Neural cell (in vitro differentiated cells): Measurements from ENCODE around the gene RBM39. TPM values are rescaled to one million over a fixed set of nuclear protein-coding genes. Genes with fewer than 3 reads are reported as not detected.
A peak's percentile ranks its signal among the peaks of the same experiment; 100 is the strongest.
"Not testable (repeated sequence)": the region's sequence is repeated elsewhere in the genome, so short reads cannot be mapped to it uniquely, and the experiment has no call there.

Experiments
- H2AFZ ChIP-seq: fragments of 200-600, 300-800 bp; sonication (generic), shearing (Covaris generic); 2 replicates; pipeline ENCODE4 v1.6.0; 2014; ENCODE audit warnings: low read depth, mild to moderate bottlenecking, antibody characterized with exemption, low read length, moderate library complexity
- H3F3A ChIP-seq: fragments of 200-600 bp; shearing (Covaris generic); 2 replicates; pipeline ENCODE4 v1.6.1; 2016; ENCODE audit warnings: mild to moderate bottlenecking, moderate library complexity, mixed read lengths, antibody characterized with exemption, low read length; ENCODE audit not compliant: insufficient read depth, poor library complexity, severe bottlenecking
- H3K27ac ChIP-seq: fragments of 200-600, 300-800 bp; sonication (generic), shearing (Covaris generic); 2 replicates; pipeline ENCODE4 v1.5.1; 2014; ENCODE audit warnings: mild to moderate bottlenecking, low read length, moderate library complexity
- H3K27me3 ChIP-seq: fragments of 300-800, 200-600 bp; sonication (generic), shearing (Covaris generic); 2 replicates; pipeline ENCODE4 v1.6.0; 2014; ENCODE audit warnings: mild to moderate bottlenecking, low read depth, low read length, moderate library complexity; ENCODE audit not compliant: insufficient read depth
- H3K36me3 ChIP-seq: fragments of 300-800, 200-600 bp; sonication (generic), shearing (Covaris generic); 2 replicates; pipeline ENCODE4 v1.5.1; 2014; ENCODE audit warnings: mild to moderate bottlenecking, antibody characterized with exemption, low read length, moderate library complexity; ENCODE audit not compliant: insufficient read depth
- H3K4me2 ChIP-seq: fragments of 300-800, 200-600 bp; sonication (generic), shearing (Covaris generic); 2 replicates; pipeline ENCODE4 v1.6.0; 2014; ENCODE audit warnings: mild to moderate bottlenecking, low read length
- H3K4me3 ChIP-seq: fragments of 300-800, 200-600 bp; sonication (generic), shearing (Covaris generic); 2 replicates; pipeline ENCODE4 v1.5.1; 2014; ENCODE audit warnings: mild to moderate bottlenecking, low read length, moderate library complexity
- H3K79me2 ChIP-seq: fragments of 200-600 bp; shearing (Covaris generic); replicated peaks from 2 replicates; pipeline ENCODE4 v1.6.0; 2014; ENCODE audit warnings: mild to moderate bottlenecking, low read length, moderate library complexity; ENCODE audit not compliant: insufficient read depth
- H3K9ac ChIP-seq: fragments of 300-800, 200-600 bp; sonication (generic), shearing (Covaris generic); 2 replicates; pipeline ENCODE4 v1.6.1; 2016; ENCODE audit warnings: mild to moderate bottlenecking, low read length, mixed read lengths
- H3K9me2 ChIP-seq: fragments of 200-600 bp; shearing (Covaris generic); 2 replicates; pipeline ENCODE4 v1.6.1; 2016; ENCODE audit warnings: mild to moderate bottlenecking, low read length, mixed read lengths; ENCODE audit not compliant: insufficient read depth
- H3K9me3 ChIP-seq: fragments of 200-600, 300-800 bp; sonication (generic), shearing (Covaris generic); 2 replicates; pipeline ENCODE4 v1.6.1; 2016; ENCODE audit warnings: mild to moderate bottlenecking, mixed run types, low read length, moderate library complexity, mixed read lengths
- H4K20me1 ChIP-seq: fragments of 200-600 bp; shearing (Covaris generic); 2 replicates; pipeline ENCODE4 v1.6.1; 2016; ENCODE audit warnings: mild to moderate bottlenecking, mixed run types; ENCODE audit not compliant: insufficient read depth
- EP300 ChIP-seq: fragments of 450-650 bp; conservative IDR thresholded peaks from 2 replicates; pipeline ENCODE4 v1.6.1; 2014; ENCODE audit warnings: antibody characterized with exemption, mild to moderate bottlenecking, moderate library complexity; ENCODE audit not compliant: poor library complexity, severe bottlenecking
- EZH2 ChIP-seq: fragments of 200-600, 300-800 bp; shearing (Covaris generic), sonication (generic); IDR thresholded peaks from 2 replicates; pipeline ENCODE4 v1.6.1; 2014; ENCODE audit warnings: antibody characterized with exemption, low read length, borderline replicate concordance, mild to moderate bottlenecking; ENCODE audit not compliant: insufficient read depth, poor library complexity, severe bottlenecking
- MXI1 ChIP-seq: fragments of 450-650 bp; conservative IDR thresholded peaks from 2 replicates; pipeline ENCODE4 v1.6.1; 2014; ENCODE audit warnings: antibody characterized with exemption, mild to moderate bottlenecking; ENCODE audit not compliant: poor library complexity, severe bottlenecking
- POLR2AphosphoS5 ChIP-seq: IDR thresholded peaks from 2 replicates; pipeline ENCODE4 v1.6.1; 2012
- RAD21 ChIP-seq: fragments of 450-650 bp; conservative IDR thresholded peaks from 2 replicates; pipeline ENCODE4 v1.6.1; 2014; ENCODE audit warnings: antibody characterized with exemption, mild to moderate bottlenecking, moderate library complexity
- SMC3 ChIP-seq: fragments of 450-650 bp; conservative IDR thresholded peaks from 2 replicates; pipeline ENCODE4 v1.6.1; 2014; ENCODE audit warnings: antibody characterized with exemption, mild to moderate bottlenecking, moderate library complexity; ENCODE audit not compliant: poor library complexity
- TAF1 ChIP-seq: IDR thresholded peaks from 2 replicates; pipeline ENCODE4 v1.6.1; 2012; ENCODE audit warnings: low read depth
- polyA plus RNA-seq: library from polyadenylated mRNA; depleted of rRNA; stranded (reverse); fragments of >200 nt; gene quantifications from 2 replicates; pipeline ENCODE4 v1.2.3, GENCODE V29; 2014
- TF ChIP-seq, protein P1 (sequence below): fragments of 450-650 bp; IDR thresholded peaks from 2 replicates; pipeline ENCODE4 v1.5.1; 2014; ENCODE audit warnings: antibody characterized with exemption, mild to moderate bottlenecking, moderate library complexity; ENCODE audit not compliant: poor library complexity, severe bottlenecking
- TF ChIP-seq, protein P2 (sequence below): IDR thresholded peaks from 2 replicates; pipeline ENCODE4 v1.6.1; 2012; ENCODE audit warnings: borderline replicate concordance

Gene RBM39
- polyA plus RNA-seq, 1 donor from 2014 or later: 839 TPM

DNA sequence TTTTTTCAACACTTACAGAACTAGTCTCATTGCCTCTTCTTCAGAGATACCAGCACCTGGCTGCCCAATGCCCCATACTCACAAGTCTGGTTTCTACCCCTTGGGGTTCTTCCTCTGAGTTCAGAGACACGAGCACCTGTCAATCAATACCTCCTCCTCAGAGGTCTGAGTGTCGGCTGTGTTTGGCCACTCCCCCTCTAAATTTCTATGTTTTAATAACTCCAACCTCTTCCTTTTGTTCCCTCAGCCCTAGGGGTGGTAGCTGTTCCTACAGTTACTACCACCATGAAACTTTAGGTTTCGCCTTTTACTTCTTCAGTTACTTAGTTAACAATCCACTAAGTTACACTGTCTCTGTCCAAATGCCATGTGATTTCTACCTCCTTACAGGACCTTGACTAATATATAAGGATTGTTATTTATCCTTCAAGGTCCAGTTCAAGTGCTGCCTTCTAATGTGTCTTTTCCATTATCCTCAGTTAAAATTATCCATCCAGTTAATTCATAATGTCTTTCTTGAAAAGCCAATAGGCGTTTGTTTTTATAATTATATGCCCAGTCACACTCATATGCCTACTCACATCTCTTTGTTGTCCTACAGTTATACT, 15.1 kb upstream of the RBM39 start:
- H3K27ac ChIP-seq: no peak overlapping the region
- H3F3A ChIP-seq: no peaks in the 10 kb centered on the region
- no peaks in the 10 kb centered on the region for H3K79me2 ChIP-seq
- H3K36me3 ChIP-seq: no peaks in the 10 kb centered on the region
- no peaks in the 10 kb centered on the region for H3K27me3 ChIP-seq
- H3K9ac ChIP-seq: no peak overlapping the region
- no peak overlapping the region for H3K4me2 ChIP-seq
- no peaks in the 10 kb centered on the region for H3K9me3 ChIP-seq
- H3K4me3 ChIP-seq: no peak overlapping the region
- no peak overlapping the region for H2AFZ ChIP-seq
- no peaks in the 10 kb centered on the region for H4K20me1 ChIP-seq
- no peak for TF ChIP-seq TAF1
- no peak for TF ChIP-seq MXI1
- no peak for TF ChIP-seq EP300
- no peaks in the 10 kb centered on the region for H3K9me2 ChIP-seq

DNA sequence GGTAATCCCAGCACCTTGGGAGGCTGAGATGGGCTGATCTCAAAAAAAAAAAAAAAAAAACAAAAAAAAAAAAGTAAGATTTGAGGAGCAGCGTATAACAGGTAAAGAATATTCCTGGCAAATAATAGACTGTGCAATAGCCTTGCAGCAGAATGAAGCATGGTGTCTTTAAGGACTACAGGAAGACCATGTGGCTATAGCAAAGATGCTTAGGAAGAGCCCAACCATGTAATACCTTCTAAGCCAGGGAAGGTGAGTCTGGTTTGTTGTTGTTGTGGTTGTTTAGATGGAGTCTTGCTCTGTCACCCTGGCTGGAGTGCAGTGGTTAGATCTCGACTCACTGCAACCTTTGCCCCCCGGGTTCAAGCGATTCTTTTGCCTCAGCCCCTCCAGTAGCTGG, 14.3 kb upstream of the RBM39 start:
- TF ChIP-seq EZH2: no peak
- TF ChIP-seq, protein P1, sequence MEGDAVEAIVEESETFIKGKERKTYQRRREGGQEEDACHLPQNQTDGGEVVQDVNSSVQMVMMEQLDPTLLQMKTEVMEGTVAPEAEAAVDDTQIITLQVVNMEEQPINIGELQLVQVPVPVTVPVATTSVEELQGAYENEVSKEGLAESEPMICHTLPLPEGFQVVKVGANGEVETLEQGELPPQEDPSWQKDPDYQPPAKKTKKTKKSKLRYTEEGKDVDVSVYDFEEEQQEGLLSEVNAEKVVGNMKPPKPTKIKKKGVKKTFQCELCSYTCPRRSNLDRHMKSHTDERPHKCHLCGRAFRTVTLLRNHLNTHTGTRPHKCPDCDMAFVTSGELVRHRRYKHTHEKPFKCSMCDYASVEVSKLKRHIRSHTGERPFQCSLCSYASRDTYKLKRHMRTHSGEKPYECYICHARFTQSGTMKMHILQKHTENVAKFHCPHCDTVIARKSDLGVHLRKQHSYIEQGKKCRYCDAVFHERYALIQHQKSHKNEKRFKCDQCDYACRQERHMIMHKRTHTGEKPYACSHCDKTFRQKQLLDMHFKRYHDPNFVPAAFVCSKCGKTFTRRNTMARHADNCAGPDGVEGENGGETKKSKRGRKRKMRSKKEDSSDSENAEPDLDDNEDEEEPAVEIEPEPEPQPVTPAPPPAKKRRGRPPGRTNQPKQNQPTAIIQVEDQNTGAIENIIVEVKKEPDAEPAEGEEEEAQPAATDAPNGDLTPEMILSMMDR: no peak
- no peak for TF ChIP-seq MXI1
- TF ChIP-seq SMC3: no peak
- TF ChIP-seq EP300: no peak
- TF ChIP-seq, protein P2, sequence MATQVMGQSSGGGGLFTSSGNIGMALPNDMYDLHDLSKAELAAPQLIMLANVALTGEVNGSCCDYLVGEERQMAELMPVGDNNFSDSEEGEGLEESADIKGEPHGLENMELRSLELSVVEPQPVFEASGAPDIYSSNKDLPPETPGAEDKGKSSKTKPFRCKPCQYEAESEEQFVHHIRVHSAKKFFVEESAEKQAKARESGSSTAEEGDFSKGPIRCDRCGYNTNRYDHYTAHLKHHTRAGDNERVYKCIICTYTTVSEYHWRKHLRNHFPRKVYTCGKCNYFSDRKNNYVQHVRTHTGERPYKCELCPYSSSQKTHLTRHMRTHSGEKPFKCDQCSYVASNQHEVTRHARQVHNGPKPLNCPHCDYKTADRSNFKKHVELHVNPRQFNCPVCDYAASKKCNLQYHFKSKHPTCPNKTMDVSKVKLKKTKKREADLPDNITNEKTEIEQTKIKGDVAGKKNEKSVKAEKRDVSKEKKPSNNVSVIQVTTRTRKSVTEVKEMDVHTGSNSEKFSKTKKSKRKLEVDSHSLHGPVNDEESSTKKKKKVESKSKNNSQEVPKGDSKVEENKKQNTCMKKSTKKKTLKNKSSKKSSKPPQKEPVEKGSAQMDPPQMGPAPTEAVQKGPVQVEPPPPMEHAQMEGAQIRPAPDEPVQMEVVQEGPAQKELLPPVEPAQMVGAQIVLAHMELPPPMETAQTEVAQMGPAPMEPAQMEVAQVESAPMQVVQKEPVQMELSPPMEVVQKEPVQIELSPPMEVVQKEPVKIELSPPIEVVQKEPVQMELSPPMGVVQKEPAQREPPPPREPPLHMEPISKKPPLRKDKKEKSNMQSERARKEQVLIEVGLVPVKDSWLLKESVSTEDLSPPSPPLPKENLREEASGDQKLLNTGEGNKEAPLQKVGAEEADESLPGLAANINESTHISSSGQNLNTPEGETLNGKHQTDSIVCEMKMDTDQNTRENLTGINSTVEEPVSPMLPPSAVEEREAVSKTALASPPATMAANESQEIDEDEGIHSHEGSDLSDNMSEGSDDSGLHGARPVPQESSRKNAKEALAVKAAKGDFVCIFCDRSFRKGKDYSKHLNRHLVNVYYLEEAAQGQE: no peak
- H3K4me2 ChIP-seq: no peak overlapping the region
- H3K27me3 ChIP-seq: no peaks in the 10 kb centered on the region
- no peaks in the 10 kb centered on the region for H3K9me2 ChIP-seq
- H3K9me3 ChIP-seq: no peaks in the 10 kb centered on the region
- H3K79me2 ChIP-seq: no peaks in the 10 kb centered on the region
- H3K36me3 ChIP-seq: no peaks in the 10 kb centered on the region
- H3K4me3 ChIP-seq: no peak overlapping the region
- H4K20me1 ChIP-seq: no peaks in the 10 kb centered on the region
- H3F3A ChIP-seq: no peaks in the 10 kb centered on the region
- no peak overlapping the region for H3K27ac ChIP-seq
- no peak overlapping the region for H2AFZ ChIP-seq
- H3K9ac ChIP-seq: no peak overlapping the region

- H3K27ac ChIP-seq: peak overlapping the region; percentile 32
- H3K9ac ChIP-seq: peak overlapping the region; percentile 0
- H3K4me2 ChIP-seq: no peak overlapping the region
- H3K79me2 ChIP-seq: no peaks in the 10 kb centered on the region
- H3K4me3 ChIP-seq: no peak overlapping the region
- H3K9me2 ChIP-seq: no peaks in the 10 kb centered on the region
- peak overlapping the region; percentile 66 for H2AFZ ChIP-seq
- H3F3A ChIP-seq: no peaks in the 10 kb centered on the region
- no peaks in the 10 kb centered on the region for H3K36me3 ChIP-seq
- TF ChIP-seq POLR2AphosphoS5 (no peak), EZH2 (no peak), TAF1 (no peak), RAD21 (no peak), EP300 (peak; percentile 39), SMC3 (no peak)
- TF ChIP-seq, protein P2: no peak
- no peaks in the 10 kb centered on the region for H3K9me3 ChIP-seq
- H3K27me3 ChIP-seq: no peaks in the 10 kb centered on the region
- no peaks in the 10 kb centered on the region for H4K20me1 ChIP-seq
These were observed 8.6 kb upstream of the RBM39 start for GRCh38 chr20:35750611-35751010.

- H3F3A ChIP-seq, H3K27me3 ChIP-seq, H3K36me3 ChIP-seq, H3K9me2 ChIP-seq, H2AFZ ChIP-seq, H3K9ac ChIP-seq, H3K4me3 ChIP-seq, H3K4me2 ChIP-seq, H3K9me3 ChIP-seq, H4K20me1 ChIP-seq, H3K27ac ChIP-seq: not testable (repeated sequence)
- peaks cover 25% of the 10 kb centered on the region for H3K79me2 ChIP-seq
These were observed 2.4 kb upstream of the RBM39 start for GRCh38 chr20:35744492-35744841.
